GM23248 (cell line): ENCODE measurements around the gene NRG3.

Experiments
- EZH2 ChIP-seq: fragments of 200-600 bp; sonication (generic); IDR thresholded peaks from 2 replicates; pipeline ENCODE4 v1.6.1; 2018; ENCODE audit warnings: antibody characterized with exemption, mild to moderate bottlenecking; ENCODE audit not compliant: insufficient read depth, poor library complexity, severe bottlenecking
- EZH2phosphoT487 ChIP-seq: fragments of 200-600 bp; sonication (generic); IDR thresholded peaks from 2 replicates; pipeline ENCODE4 v1.6.1; 2018; ENCODE audit warnings: antibody characterized with exemption, moderate library complexity, mild to moderate bottlenecking, low read depth; ENCODE audit not compliant: insufficient read depth

GRCh38 chr10:81915504-81915897 is 40.5 kb downstream of the NRG3 start:
- no peak for TF ChIP-seq EZH2
- no peak for TF ChIP-seq EZH2phosphoT487
